Esophagus squamous epithelium (tissue), 4 donors: ENCODE data around the gene SEMA6B.
A peak's percentile ranks its signal among the peaks of the same experiment; 100 is the strongest.

Experiments used
- POLR2A ChIP-seq, 4 donors: fragments of 450-650 bp; IDR thresholded peaks; one replicate each; pipeline ENCODE4 v1.6.1; 2017; ENCODE audit warnings: antibody characterized with exemption in 4 of 4, mild to moderate bottlenecking in 4 of 4, moderate library complexity in 3 of 4
- TF ChIP-seq, protein P1 (sequence below), 6 experiments: fragments of 450-650 bp in 4 of 6; fragments of 200-600 bp in 2 of 6; sonication (generic) in 2 of 6; IDR thresholded peaks; one replicate each; pipeline ENCODE4 v1.5.1; 2016 to 2019; ENCODE audit warnings: antibody characterized with exemption in 6 of 6, mild to moderate bottlenecking in 4 of 6, moderate library complexity in 4 of 6

DNA sequence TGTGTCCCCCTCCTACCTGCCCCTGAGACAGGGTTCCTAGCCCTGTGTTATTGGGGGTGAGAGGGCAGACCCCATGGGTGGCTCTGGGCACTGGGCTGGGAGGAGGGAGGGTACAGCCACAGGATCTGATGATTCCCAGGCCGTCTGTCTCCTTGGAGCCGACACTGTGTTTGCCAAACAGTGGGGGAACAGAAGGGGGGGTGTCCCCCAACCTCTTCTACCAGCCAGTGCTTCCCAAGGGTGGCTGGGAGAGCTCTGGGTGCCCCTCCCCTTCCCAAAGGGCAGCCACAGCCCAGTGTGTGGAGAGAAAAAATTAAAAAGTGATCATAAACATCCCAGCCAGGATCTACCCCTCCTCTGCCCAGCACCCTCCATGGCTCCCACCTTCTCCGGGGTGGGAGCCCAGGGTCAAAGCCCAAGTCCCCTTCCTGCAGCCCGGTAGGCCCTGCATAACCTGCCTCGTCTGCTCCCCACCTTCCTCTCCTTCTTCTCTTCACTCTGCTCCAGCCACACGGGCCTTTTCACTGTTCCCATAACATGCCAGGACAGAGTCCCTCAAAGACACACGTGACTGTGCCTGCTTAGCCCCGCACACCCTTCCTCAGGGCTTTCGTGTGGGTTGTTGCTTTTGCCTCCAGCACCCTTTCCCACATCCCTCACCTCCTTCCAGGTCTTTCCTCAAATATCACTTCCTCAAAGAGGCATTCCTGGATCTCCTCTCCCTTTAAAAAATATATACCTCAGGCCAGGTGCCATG, 39.8 kb downstream of the SEMA6B start:
- TF ChIP-seq, protein P1, sequence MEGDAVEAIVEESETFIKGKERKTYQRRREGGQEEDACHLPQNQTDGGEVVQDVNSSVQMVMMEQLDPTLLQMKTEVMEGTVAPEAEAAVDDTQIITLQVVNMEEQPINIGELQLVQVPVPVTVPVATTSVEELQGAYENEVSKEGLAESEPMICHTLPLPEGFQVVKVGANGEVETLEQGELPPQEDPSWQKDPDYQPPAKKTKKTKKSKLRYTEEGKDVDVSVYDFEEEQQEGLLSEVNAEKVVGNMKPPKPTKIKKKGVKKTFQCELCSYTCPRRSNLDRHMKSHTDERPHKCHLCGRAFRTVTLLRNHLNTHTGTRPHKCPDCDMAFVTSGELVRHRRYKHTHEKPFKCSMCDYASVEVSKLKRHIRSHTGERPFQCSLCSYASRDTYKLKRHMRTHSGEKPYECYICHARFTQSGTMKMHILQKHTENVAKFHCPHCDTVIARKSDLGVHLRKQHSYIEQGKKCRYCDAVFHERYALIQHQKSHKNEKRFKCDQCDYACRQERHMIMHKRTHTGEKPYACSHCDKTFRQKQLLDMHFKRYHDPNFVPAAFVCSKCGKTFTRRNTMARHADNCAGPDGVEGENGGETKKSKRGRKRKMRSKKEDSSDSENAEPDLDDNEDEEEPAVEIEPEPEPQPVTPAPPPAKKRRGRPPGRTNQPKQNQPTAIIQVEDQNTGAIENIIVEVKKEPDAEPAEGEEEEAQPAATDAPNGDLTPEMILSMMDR (IDR thresholded peaks at IDR 0.05) = no peak
- TF ChIP-seq POLR2A (IDR thresholded peaks at IDR 0.05) = peak in 1 of 4 donors; percentile 13
